Measurements from ENCODE around the gene POLR1A.

Gene POLR1A

GRCh38 chr2:85978883-85979780 lies 126.6 kb downstream of the POLR1A start:
- DNase-seq (ENCODE audit: low spot score), result no peak

GRCh38 chr2:85976106-85976920 lies 129.4 kb downstream of the POLR1A start:
- no peak for DNase-seq (ENCODE audit: low spot score)

- DNase-seq (ENCODE audit: low spot score), result no peak
Observed at GRCh38 chr2:85975581-85975980, 130.1 kb downstream of the POLR1A start.

GRCh38 chr2:85974390-85974789 lies 131.3 kb downstream of the POLR1A start:
- no peak for DNase-seq (ENCODE audit: low spot score)

- no peak for DNase-seq (ENCODE audit: low spot score)
Observed at GRCh38 chr2:85972355-85972754, 133.3 kb downstream of the POLR1A start.

GRCh38 chr2:85971366-85971765 lies 134.3 kb downstream of the POLR1A start:
- DNase-seq (ENCODE audit: low spot score), result peak; percentile 40

Measured in AG08395 (cell line).